ENCODE results near the gene P2RX7.

- TF ChIP-seq CTCF (IDR thresholded peaks at IDR 0.05; ENCODE audit: poor library complexity), result no peak
- no peak for TF ChIP-seq EZH2phosphoT487 (IDR thresholded peaks at IDR 0.05; ENCODE audit: low read depth, severe bottlenecking, unreplicated experiment)
- TF ChIP-seq EZH2 (IDR thresholded peaks at IDR 0.05; ENCODE audit: borderline replicate concordance), result no peak
These were observed 30.4 kb upstream of the P2RX7 start for GRCh38 chr12:121102307-121102706.
